Activated CD8-positive, alpha-beta memory T cell treated with anti-CD3 and anti-CD28 coated beads for 36 hours (primary cell): Measurements from ENCODE around the gene TMEM200B. TPM values are rescaled to one million over a fixed set of nuclear protein-coding genes. Genes with fewer than 3 reads are reported as not detected.
"Not testable (repeated sequence)": the region's sequence is repeated elsewhere in the genome, so short reads cannot be mapped to it uniquely, and the experiment has no call there.

ENCODE experiments used
- CTCF ChIA-PET: fragments of 350-600 bp; sonication (Branson Sonifier 250); formaldehyde crosslinking; loops from one replicate; lab custom pipeline; 2021; ENCODE audit warnings: antibody characterized with exemption; lab: Charles Lee
- POLR2A ChIA-PET: fragments of 350-600 bp; sonication (Branson Sonifier 250); formaldehyde crosslinking; loops from one replicate; lab custom pipeline; 2021; ENCODE audit warnings: antibody characterized with exemption; lab: Charles Lee
- total RNA-seq, 2 experiments: library from RNA; stranded (reverse); gene quantifications; one replicate each; pipeline ENCODE4 v1.2.3, GENCODE V29; 2021

Gene TMEM200B
- total RNA-seq, 2 experiments from 2014 or later, result 0.94 to 0.97 TPM

- ChIA-PET CTCF (interaction anchor here (0.7 to 1.1 kb wide), 2 partner anchors 337 to 400 kb away, joined by 3 to 4 read pairs; no protein-coding TSS in a partner anchor), POLR2A (no interaction called here)
Observed at GRCh38 chr1:29145739-29146437, 22.2 kb upstream of the TMEM200B start.

DNA sequence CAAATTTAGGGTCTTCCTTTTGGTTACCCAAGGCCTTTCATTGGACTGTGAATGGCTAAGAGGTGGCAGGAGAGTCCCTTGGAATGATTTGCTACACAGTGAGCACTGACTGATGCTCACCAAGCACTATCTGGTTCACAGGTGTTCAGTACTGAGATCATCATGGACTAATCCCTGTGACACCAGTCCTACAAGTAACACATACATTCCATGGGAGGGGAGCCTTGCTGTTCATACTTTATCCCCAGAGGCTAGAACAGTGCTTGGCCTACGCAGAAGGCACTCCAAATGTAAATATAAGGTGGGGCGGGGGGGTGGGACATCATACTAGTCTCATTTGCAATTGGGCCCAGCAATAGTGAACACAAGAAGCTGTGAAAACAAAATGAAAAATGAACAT lies 20.5 kb upstream of the TMEM200B start:
- POLR2A ChIA-PET, result interaction anchor here (0.7 kb wide), 1 partner anchor 9 kb away, joined by 3 read pairs; no protein-coding TSS in a partner anchor
- CTCF ChIA-PET, result no interaction called here

GRCh38 chr1:29142714-29143113 lies 19.0 kb upstream of the TMEM200B start:
- CTCF ChIA-PET, result no interaction called here
- POLR2A ChIA-PET, result no interaction called here

DNA sequence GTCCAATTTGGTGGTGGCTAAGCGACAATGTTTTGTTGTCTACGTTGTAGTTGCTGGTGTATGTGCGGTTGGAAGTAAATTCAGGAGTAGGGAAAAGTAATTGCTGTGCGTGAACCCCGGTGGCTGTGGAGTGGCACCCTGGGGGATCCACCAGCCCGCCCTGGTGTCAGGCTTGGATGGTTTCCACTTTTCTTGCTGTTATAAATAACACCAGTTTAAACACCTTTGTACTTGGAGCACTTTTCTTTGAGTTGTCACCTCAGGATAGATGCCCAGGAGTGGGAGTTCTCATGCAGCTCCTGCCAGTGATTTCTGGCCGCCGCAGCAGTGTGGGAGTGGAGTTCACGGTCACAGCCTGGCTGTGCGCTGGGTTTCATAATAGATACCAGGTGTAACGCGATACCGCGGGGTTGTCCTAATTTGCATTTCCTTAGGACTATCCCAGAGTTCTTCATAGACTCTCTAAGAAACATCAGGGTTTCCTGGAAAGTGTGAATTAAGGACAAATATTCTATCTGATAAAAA lies 12.8 kb upstream of the TMEM200B start:
- ChIA-PET POLR2A (no interaction called here), CTCF (interaction anchor here (0.7 kb wide), 1 partner anchor 22 kb away, joined by 4 read pairs; no protein-coding TSS in a partner anchor)

DNA sequence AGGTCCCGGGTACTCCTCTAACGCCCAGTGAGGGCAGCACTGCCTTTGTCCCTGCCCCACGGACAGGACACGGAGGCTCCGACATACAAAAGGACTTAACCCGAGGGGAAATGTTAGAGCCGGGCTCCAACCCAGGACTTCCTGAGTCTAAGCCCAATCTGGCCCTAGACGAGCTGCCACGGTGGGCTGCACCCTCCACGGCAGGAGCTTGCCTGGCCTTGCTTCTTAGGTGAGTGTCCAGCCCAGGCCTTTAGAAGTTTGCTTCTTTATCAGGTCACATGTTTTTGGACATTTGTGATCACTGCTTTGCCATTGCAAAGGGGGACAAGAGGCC lies 11.0 kb upstream of the TMEM200B start:
- CTCF ChIA-PET, result no interaction called here

DNA sequence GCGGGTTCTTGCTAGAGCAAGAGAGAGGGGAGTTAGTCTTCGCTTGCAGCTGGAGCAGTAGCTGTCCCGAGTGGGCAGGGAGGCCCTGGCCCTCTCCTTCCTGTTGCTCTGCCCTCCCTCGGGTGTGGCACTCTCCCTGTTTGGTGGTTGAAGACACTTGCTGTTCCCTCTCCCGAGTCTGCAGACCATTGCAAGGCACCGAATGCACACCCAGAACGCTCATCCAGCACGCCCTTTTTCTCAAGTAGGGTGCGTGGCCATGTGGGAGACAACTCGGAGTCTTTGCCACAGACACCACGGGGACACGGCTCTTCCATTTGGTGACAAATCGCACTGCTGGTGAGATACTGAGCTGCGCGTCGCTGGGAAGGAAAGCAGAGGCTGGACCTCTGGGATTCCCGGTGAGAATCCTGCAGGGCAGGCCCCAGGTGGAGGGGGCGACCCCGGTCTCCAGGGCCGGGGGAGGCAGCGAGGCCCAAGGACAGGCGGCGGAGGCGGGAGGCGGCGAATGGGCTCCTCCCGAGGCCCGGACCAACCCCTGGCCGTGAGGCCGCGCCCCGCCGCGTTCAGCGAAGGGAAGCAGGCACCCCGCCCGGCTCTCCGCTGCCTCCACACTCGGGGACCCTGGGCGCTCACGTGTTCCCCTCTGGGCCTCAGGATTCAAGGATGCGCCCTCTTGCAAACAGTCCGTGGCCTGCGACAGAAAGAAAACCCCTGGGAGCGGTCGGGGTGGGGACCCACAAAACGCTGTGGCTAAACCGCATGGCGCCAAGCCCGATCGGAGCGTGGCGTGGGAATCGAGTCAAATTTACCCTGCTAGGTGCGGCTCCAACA lies 10.4 kb upstream of the TMEM200B start:
- CTCF ChIA-PET, result no interaction called here

More for the DNA sequence above, 11.0 kb upstream of the TMEM200B start:
- POLR2A ChIA-PET, result interaction anchor here (1.0 kb wide), 1 partner anchor 9 kb away, joined by 3 read pairs; no protein-coding TSS in a partner anchor

DNA sequence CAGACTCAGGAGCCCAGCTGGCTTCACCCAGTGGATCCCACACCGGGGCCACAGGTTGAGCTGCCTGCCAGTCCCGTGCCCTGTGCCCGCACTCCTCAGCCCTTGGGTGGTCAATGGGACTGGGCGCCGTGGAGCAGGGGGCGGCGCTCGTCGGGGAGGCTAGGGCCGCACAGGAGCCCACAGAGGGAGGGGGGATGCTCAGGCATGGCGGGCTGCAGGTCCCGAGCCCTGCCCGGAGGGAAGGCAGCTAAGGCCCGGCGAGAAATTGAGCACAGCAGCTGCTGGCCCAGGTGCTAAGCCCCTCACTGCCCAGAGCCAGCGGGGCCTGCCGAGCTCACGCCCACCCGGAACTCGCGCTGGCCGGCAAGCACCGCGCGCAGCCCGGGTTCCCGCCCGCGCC lies 7.4 kb upstream of the TMEM200B start:
- CTCF ChIA-PET, POLR2A ChIA-PET: not testable (repeated sequence)

More for the DNA sequence above, 10.4 kb upstream of the TMEM200B start:
- POLR2A ChIA-PET, result no interaction called here

DNA sequence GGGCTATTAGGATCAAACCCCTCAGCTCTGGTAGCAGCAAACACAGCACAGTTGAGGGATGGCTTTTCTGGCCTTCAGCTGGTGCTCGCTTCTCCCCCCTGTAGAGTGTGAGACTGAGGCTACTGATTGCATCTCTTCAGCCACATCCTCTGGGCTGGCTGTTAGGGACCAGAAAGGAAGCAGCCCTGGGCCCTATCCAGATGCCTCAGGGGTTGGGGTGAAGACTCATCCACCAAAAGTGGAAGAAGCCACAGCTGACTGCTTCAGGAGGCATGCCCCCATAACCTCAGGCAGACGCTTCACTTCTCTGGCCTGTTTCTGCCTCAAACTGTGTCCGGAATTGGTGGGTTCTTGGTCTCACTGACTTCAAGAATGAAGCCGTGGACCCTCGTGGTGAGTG lies 6.2 kb upstream of the TMEM200B start:
- CTCF ChIA-PET, result no interaction called here
- POLR2A ChIA-PET, result no interaction called here

DNA sequence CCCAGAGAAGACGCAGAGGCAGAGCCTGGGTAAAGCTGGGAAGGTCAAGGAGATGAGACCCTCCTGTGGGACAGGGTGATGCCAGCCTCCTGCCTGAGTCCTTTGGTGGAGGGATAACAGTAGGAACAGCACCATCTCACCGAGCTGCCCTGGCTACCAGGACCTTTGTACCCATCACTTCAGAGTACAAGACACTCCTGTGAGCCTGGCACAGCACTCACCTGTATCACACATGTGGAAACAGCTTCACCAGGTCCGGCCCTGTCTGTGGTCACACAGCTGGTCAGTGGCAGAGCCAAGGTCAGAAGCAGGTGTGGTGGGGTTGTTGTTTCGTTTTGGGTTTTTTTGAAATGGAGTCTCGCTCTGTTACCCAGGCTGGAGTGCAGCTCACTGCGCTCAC lies 5.0 kb upstream of the TMEM200B start:
- ChIA-PET CTCF (no interaction called here), POLR2A (no interaction called here)

DNA sequence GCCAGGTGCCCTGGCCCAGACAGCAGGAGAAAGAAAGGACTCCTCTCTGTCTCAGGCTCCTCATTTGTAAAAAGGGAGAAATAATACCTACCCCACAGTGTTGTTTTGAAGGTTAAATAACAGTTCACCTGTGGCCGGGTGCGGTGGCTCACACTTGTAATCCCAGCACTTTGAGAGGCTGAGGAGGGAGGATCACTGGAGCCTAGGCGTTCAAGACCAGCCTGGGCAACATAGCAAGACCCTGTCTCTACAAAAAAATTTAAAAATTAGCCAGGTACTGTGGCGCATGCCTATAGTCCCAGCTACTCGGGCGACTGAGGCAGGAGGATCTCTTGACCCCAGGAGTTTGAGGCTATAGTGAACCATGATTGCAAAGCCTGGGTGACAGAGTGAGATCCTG lies 2.5 kb upstream of the TMEM200B start:
- ChIA-PET CTCF (no interaction called here), POLR2A (no interaction called here)

- POLR2A ChIA-PET, result interaction anchor here (1.8 kb wide), 1 partner anchor 56 kb away, joined by 6 read pairs; the partner anchor contains the start of gene SRSF4
- CTCF ChIA-PET, result interaction anchor here (1.2 kb wide), 1 partner anchor 31 kb away, joined by 3 read pairs; no protein-coding TSS in a partner anchor
Observed at GRCh38 chr1:29125788-29126187, 2.1 kb upstream of the TMEM200B start.

GRCh38 chr1:29125237-29125641 lies 1.5 kb upstream of the TMEM200B start:
- ChIA-PET POLR2A (interaction anchor here (1.8 kb wide), 1 partner anchor 57 kb away, joined by 6 read pairs; the partner anchor contains the start of gene SRSF4), CTCF (interaction anchor here (1.2 kb wide), 2 partner anchors 13 to 32 kb away, joined by 3 to 4 read pairs; no protein-coding TSS in a partner anchor)

GRCh38 chr1:29124366-29125236 lies 898 bp upstream of the TMEM200B start:
- CTCF ChIA-PET, result interaction anchor here (1.1 to 1.2 kb wide), 4 partner anchors 14 to 78 kb away, joined by 3 to 5 read pairs (median 4); no protein-coding TSS in a partner anchor

GRCh38 chr1:29123053-29123886 lies 433 bp downstream of the TMEM200B start:
- ChIA-PET CTCF (interaction anchor here (1.2 kb wide), 1 partner anchor 57 kb away, joined by 4 read pairs; no protein-coding TSS in a partner anchor), POLR2A (interaction anchor here (1.0 to 1.8 kb wide), 2 partner anchors 23 to 57 kb away, joined by 3 to 5 read pairs; no protein-coding TSS in a partner anchor)

More at GRCh38 chr1:29124366-29125236, 898 bp upstream of the TMEM200B start:
- POLR2A ChIA-PET, result interaction anchor here (0.7 to 1.8 kb wide), 5 partner anchors 25 to 920 kb away, joined by 3 to 6 read pairs (median 3); partner anchors contain the start of gene SRSF4

- POLR2A ChIA-PET, result interaction anchor here (1.8 kb wide), 1 partner anchor 58 kb away, joined by 5 read pairs; no protein-coding TSS in a partner anchor
- CTCF ChIA-PET, result no interaction called here
Observed at GRCh38 chr1:29122682-29123052, 1.0 kb downstream of the TMEM200B start.

DNA sequence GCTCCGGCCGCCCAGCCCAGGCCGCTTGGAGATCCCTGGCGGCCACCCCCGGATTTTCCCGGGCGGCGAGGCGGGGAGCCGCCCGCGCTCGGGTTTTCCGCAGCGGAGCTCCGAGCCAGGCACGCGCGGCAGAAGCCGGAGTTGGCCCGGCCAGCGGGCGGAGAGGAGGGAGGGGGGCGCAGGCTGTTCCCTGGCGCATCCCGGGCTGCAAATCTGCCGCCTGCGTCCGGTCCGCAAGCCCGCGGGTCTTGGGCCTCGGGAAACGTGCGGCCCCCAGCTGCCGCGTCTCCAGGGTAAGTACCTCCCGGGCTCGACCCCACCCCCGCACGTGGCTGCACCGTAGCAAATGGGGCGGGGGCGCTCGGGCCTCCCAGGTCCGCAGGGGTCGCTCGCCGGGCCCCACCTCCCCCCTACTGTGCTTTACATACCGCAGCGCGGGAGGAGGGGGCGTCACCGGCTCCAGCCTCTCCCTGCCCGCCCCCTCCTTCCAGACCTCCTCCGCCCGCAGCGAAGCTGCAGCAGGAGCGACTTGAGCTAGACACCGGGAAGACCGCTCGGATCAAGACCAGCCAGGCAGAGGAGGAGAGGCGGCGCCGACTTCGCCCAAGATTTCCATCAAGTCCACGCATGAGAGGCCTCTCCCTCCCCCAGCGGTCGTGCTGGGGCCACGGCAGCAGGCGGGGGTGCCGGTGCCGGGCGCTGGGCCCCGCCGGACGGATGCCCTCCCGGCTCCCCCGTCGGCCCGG lies 1.6 kb downstream of the TMEM200B start:
- CTCF ChIA-PET, result interaction anchor here (1.2 kb wide), 1 partner anchor 241 kb away, joined by 4 read pairs; no protein-coding TSS in a partner anchor
- POLR2A ChIA-PET, result interaction anchor here (1.0 kb wide), 1 partner anchor 60 kb away, joined by 3 read pairs; the partner anchor contains the start of gene SRSF4
